ENCODE results near the gene CCDC149.
A peak's percentile ranks its signal among the peaks of the same experiment; 100 is the strongest.

Gene CCDC149

GRCh38 chr4:24840362-24840761 lies 72.5 kb downstream of the CCDC149 start:
- H4K8ac ChIP-seq (ENCODE audit: low read depth, low read length), result no peak overlapping the region
- H3K23ac ChIP-seq (ENCODE audit: low read length), result no peak overlapping the region
- no peak overlapping the region for H2BK120ac ChIP-seq (ENCODE audit: insufficient read depth, low read length, poor library complexity)
- H3K18ac ChIP-seq (ENCODE audit: low read length), result no peak overlapping the region
- no peak for DNase-seq
- H4K91ac ChIP-seq (ENCODE audit: low read depth, low read length), result no peak overlapping the region
- peaks cover 0 to 5% of the 10 kb centered on the region in 2 experiments for H3K4me1 ChIP-seq (ENCODE audit: control insufficient read depth in 1 of 2, insufficient read depth in 2 of 2, low read length in 2 of 2)
- no peak overlapping the region for H3K14ac ChIP-seq (ENCODE audit: low read length)
- no peak overlapping the region for H3K9ac ChIP-seq (ENCODE audit: low read length)
- no peak overlapping the region for H4K12ac ChIP-seq (ENCODE audit: low read depth, low read length)
- H2AFZ ChIP-seq (ENCODE audit: insufficient read depth, low read length, poor library complexity), result no peak overlapping the region
- no peaks in the 10 kb centered on the region for H3K27me3 ChIP-seq (ENCODE audit: insufficient read depth, low read length)
- no peak overlapping the region for H2BK12ac ChIP-seq (ENCODE audit: low read length)
- no peak overlapping the region for H2BK5ac ChIP-seq (ENCODE audit: low read depth, low read length, poor library complexity)
- H3K79me1 ChIP-seq (ENCODE audit: low read length), result no peaks in the 10 kb centered on the region
- WGBS (ENCODE audit: extremely low coverage, insufficient coverage, insufficient read length), result no CpG with 5 or more reads among the region's 5 CpGs
- H3K36me3 ChIP-seq (ENCODE audit: control insufficient read depth in 1 of 2, insufficient read depth in 2 of 2, low read length in 2 of 2), result no peaks in the 10 kb centered on the region
- H3K4me2 ChIP-seq (ENCODE audit: low read length), result no peak overlapping the region
- H3K9me3 ChIP-seq (ENCODE audit: insufficient read depth, low read depth, low read length), result peaks cover 3% of the 10 kb centered on the region
- H3K79me2 ChIP-seq (ENCODE audit: control insufficient read depth, insufficient read depth, low read length, poor library complexity), result no peaks in the 10 kb centered on the region
- no peak overlapping the region for H3K4me3 ChIP-seq (ENCODE audit: low read depth, low read length)
- H2AK5ac ChIP-seq (ENCODE audit: low read length), result no peak overlapping the region
- H3K27ac ChIP-seq (ENCODE audit: low read depth, low read length), result no peak overlapping the region
- no peak overlapping the region for H3K4ac ChIP-seq (ENCODE audit: low read depth, low read length)

GRCh38 chr4:24837781-24838180 lies 75.1 kb downstream of the CCDC149 start:
- no peak for DNase-seq
- Histone ChIP-seq H3K18ac (ENCODE audit: low read length) (no peak overlapping the region), H2BK120ac (ENCODE audit: insufficient read depth, low read length, poor library complexity) (no peak overlapping the region), H3K4me2 (ENCODE audit: low read length) (no peak overlapping the region), H3K14ac (ENCODE audit: low read length) (no peak overlapping the region), H3K27ac (ENCODE audit: low read depth, low read length) (no peak overlapping the region), H2BK12ac (ENCODE audit: low read length) (no peak overlapping the region), H3K4me3 (ENCODE audit: low read depth, low read length) (no peak overlapping the region), H3K79me1 (ENCODE audit: low read length) (no peaks in the 10 kb centered on the region), H3K36me3 (ENCODE audit: control insufficient read depth in 1 of 2, insufficient read depth in 2 of 2, low read length in 2 of 2) (no peaks in the 10 kb centered on the region), H3K4ac (ENCODE audit: low read depth, low read length) (no peak overlapping the region), H3K9me3 (ENCODE audit: insufficient read depth, low read depth, low read length) (peaks cover 3% of the 10 kb centered on the region), H3K23ac (ENCODE audit: low read length) (no peak overlapping the region), H3K4me1 (ENCODE audit: control insufficient read depth in 1 of 2, insufficient read depth in 2 of 2, low read length in 2 of 2) (peaks cover 0 to 5% of the 10 kb centered on the region in 2 experiments), H3K79me2 (ENCODE audit: control insufficient read depth, insufficient read depth, low read length, poor library complexity) (no peaks in the 10 kb centered on the region), H2AFZ (ENCODE audit: insufficient read depth, low read length, poor library complexity) (no peak overlapping the region), H4K91ac (ENCODE audit: low read depth, low read length) (no peak overlapping the region), H2BK5ac (ENCODE audit: low read depth, low read length, poor library complexity) (no peak overlapping the region), H4K8ac (ENCODE audit: low read depth, low read length) (no peak overlapping the region), H4K12ac (ENCODE audit: low read depth, low read length) (no peak overlapping the region), H2AK5ac (ENCODE audit: low read length) (no peak overlapping the region), H3K27me3 (ENCODE audit: insufficient read depth, low read length) (no peaks in the 10 kb centered on the region), H3K9ac (ENCODE audit: low read length) (no peak overlapping the region)
- WGBS (ENCODE audit: extremely low coverage, insufficient coverage, insufficient read length), result no CpG with 5 or more reads among the region's 5 CpGs

- Histone ChIP-seq H3K9me3 (ENCODE audit: insufficient read depth, low read depth, low read length) (peaks cover 3% of the 10 kb centered on the region), H3K4me3 (ENCODE audit: low read depth, low read length) (no peak overlapping the region), H3K14ac (ENCODE audit: low read length) (peak overlapping the region; percentile 32), H2BK12ac (ENCODE audit: low read length) (peak overlapping the region; percentile 17), H3K4me1 (ENCODE audit: control insufficient read depth in 1 of 2, insufficient read depth in 2 of 2, low read length in 2 of 2) (peaks cover 0 to 5% of the 10 kb centered on the region in 2 experiments), H2BK5ac (ENCODE audit: low read depth, low read length, poor library complexity) (no peak overlapping the region), H3K79me2 (ENCODE audit: control insufficient read depth, insufficient read depth, low read length, poor library complexity) (no peaks in the 10 kb centered on the region), H3K4ac (ENCODE audit: low read depth, low read length) (no peak overlapping the region), H3K23ac (ENCODE audit: low read length) (no peak overlapping the region), H3K79me1 (ENCODE audit: low read length) (no peaks in the 10 kb centered on the region), H2AFZ (ENCODE audit: insufficient read depth, low read length, poor library complexity) (no peak overlapping the region), H3K27ac (ENCODE audit: low read depth, low read length) (no peak overlapping the region), H3K9ac (ENCODE audit: low read length) (no peak overlapping the region), H2AK5ac (ENCODE audit: low read length) (no peak overlapping the region), H4K91ac (ENCODE audit: low read depth, low read length) (no peak overlapping the region), H3K4me2 (ENCODE audit: low read length) (no peak overlapping the region), H3K36me3 (ENCODE audit: control insufficient read depth in 1 of 2, insufficient read depth in 2 of 2, low read length in 2 of 2) (no peaks in the 10 kb centered on the region), H3K18ac (ENCODE audit: low read length) (no peak overlapping the region), H4K8ac (ENCODE audit: low read depth, low read length) (no peak overlapping the region), H4K12ac (ENCODE audit: low read depth, low read length) (no peak overlapping the region), H2BK120ac (ENCODE audit: insufficient read depth, low read length, poor library complexity) (no peak overlapping the region), H3K27me3 (ENCODE audit: insufficient read depth, low read length) (no peaks in the 10 kb centered on the region)
- DNase-seq, result no peak
- no CpG with 5 or more reads among the region's 7 CpGs for WGBS (ENCODE audit: extremely low coverage, insufficient coverage, insufficient read length)
Observed at GRCh38 chr4:24837336-24837735, 75.5 kb downstream of the CCDC149 start.

GRCh38 chr4:24836661-24837242 lies 76.1 kb downstream of the CCDC149 start:
- Histone ChIP-seq H3K4ac (ENCODE audit: low read depth, low read length) (no peak overlapping the region), H3K18ac (ENCODE audit: low read length) (no peak overlapping the region), H2AK5ac (ENCODE audit: low read length) (no peak overlapping the region), H3K79me2 (ENCODE audit: control insufficient read depth, insufficient read depth, low read length, poor library complexity) (no peaks in the 10 kb centered on the region), H3K27me3 (ENCODE audit: insufficient read depth, low read length) (no peaks in the 10 kb centered on the region), H2AFZ (ENCODE audit: insufficient read depth, low read length, poor library complexity) (no peak overlapping the region), H3K23ac (ENCODE audit: low read length) (no peak overlapping the region), H3K4me2 (ENCODE audit: low read length) (no peak overlapping the region), H3K9me3 (ENCODE audit: insufficient read depth, low read depth, low read length) (peaks cover 3% of the 10 kb centered on the region), H3K4me3 (ENCODE audit: low read depth, low read length) (no peak overlapping the region), H2BK120ac (ENCODE audit: insufficient read depth, low read length, poor library complexity) (no peak overlapping the region), H3K27ac (ENCODE audit: low read depth, low read length) (no peak overlapping the region), H3K79me1 (ENCODE audit: low read length) (no peaks in the 10 kb centered on the region), H4K12ac (ENCODE audit: low read depth, low read length) (no peak overlapping the region), H3K9ac (ENCODE audit: low read length) (no peak overlapping the region), H2BK5ac (ENCODE audit: low read depth, low read length, poor library complexity) (no peak overlapping the region), H3K14ac (ENCODE audit: low read length) (peak overlapping the region; percentile 32), H3K36me3 (ENCODE audit: control insufficient read depth in 1 of 2, insufficient read depth in 2 of 2, low read length in 2 of 2) (no peaks in the 10 kb centered on the region), H4K8ac (ENCODE audit: low read depth, low read length) (no peak overlapping the region), H2BK12ac (ENCODE audit: low read length) (peak overlapping the region; percentile 17), H4K91ac (ENCODE audit: low read depth, low read length) (no peak overlapping the region), H3K4me1 (ENCODE audit: control insufficient read depth in 1 of 2, insufficient read depth in 2 of 2, low read length in 2 of 2) (peaks cover 0 to 5% of the 10 kb centered on the region in 2 experiments)
- DNase-seq, result no peak
- WGBS (ENCODE audit: extremely low coverage, insufficient coverage, insufficient read length), result no CpG with 5 or more reads among the region's 6 CpGs
